Ovary (tissue), 9 donors: Measurements from ENCODE around the gene SCTR. TPM values are rescaled to one million over a fixed set of nuclear protein-coding genes. Genes with fewer than 3 reads are reported as not detected.

Experiments
- DNase-seq, 5 donors: peaks; one replicate each; pipeline ENCODE4 v3.0.0-alpha.2; 2019 to 2020
- H3K27ac ChIP-seq, 2 donors: fragments of 200-600 bp; one replicate each; pipeline versions ENCODE4 v1.5.1 to v1.8.0; 2019 to 2022
- H3K27me3 ChIP-seq: fragments of 200-600 bp; one replicate; pipeline ENCODE4 v1.8.0; 2022
- H3K36me3 ChIP-seq: fragments of 200-600 bp; sonication (generic); one replicate; pipeline ENCODE4 v1.5.1; 2019
- H3K4me1 ChIP-seq: one replicate; pipeline ENCODE4 v1.8.1; 2013; ENCODE audit warnings: mild to moderate bottlenecking, moderate library complexity; ENCODE audit not compliant: insufficient read depth
- H3K4me3 ChIP-seq: fragments of 200-600 bp; sonication (generic); one replicate; pipeline ENCODE4 v1.5.1; 2017
- H3K9me3 ChIP-seq, 2 donors: fragments of 200-600 bp in 1 of 2; sonication (generic) in 1 of 2; one replicate each; pipeline versions ENCODE4 v1.5.1 to v1.8.1; 2013 to 2019; ENCODE audit warnings: mild to moderate bottlenecking in 1 of 2, moderate library complexity in 1 of 2
- EP300 ChIP-seq: sonication (generic); formaldehyde crosslinking; IDR thresholded peaks from one replicate; pipeline ENCODE4 v1.6.1; 2017; ENCODE audit warnings: antibody characterized with exemption
- POLR2A ChIP-seq: fragments of 450-650 bp; IDR thresholded peaks from one replicate; pipeline ENCODE4 v1.6.1; 2017; ENCODE audit warnings: antibody characterized with exemption, mild to moderate bottlenecking, moderate library complexity
- WGBS, 3 donors: extraction: QIAGEN DNeasy Blood & Tissue Kit in 1 of 3; methylation state at CpG; one replicate each; pipeline versions ENCODE4 v1.1.5 to v1.1.7; 2013 to 2017; 5-methylcytosine and 5-hydroxymethylcytosine counted together
- intact Hi-C, 4 donors: fragments of 100-400 bp; cut with DNase I; formaldehyde crosslinking; loops; one replicate each; pipeline versions ENCODE4 v1.11.0 to v1.15.1; 2022 to 2023
- polyA plus RNA-seq, 2 donors: library from polyadenylated mRNA; stranded (reverse); fragments of 200-250 nt in 1 of 2; fragments of 350-450 nt in 1 of 2; fragmentation: Illumina TruSeq in 1 of 2; extraction: RNeasy Lipid Tissue Mini Kit (QIAGEN cat#74804) in 1 of 2; gene quantifications; one replicate each; pipeline ENCODE4 v1.2.3, GENCODE V29; 2013 to 2014
- total RNA-seq, 7 donors: library from RNA; depleted of rRNA in 2 of 7; stranded (reverse); fragments of >200 nt in 2 of 7; fragmentation: NEBNext Ultra II Directional in 3 of 7; extraction: Animal tissue kit (Norgen Biotek cat#: 25700) in 3 of 7; gene quantifications; one replicate each; pipeline versions ENCODE4 v1.1.0 to v1.2.4, GENCODE V29; 2016 to 2023
- TF ChIP-seq, protein P1 (sequence below), 3 donors: fragments of 450-650 bp in 2 of 3; fragments of 200-600 bp in 1 of 3; IDR thresholded peaks; one replicate each; pipeline versions ENCODE4 v1.5.1 to v1.8.0; 2016 to 2022; ENCODE audit warnings: antibody characterized with exemption in 3 of 3, mild to moderate bottlenecking in 1 of 3
- donor health status: DM: no; HTN: no; CAD: no; lungs with moderate emphysema.
- donor health status: DM: no; HTN: no; CAD: no.
- donor health status: Bipolar disorder and iron deficiency.
- donor health status: DM: yes; HTN: yes; CAD: no.
- donor health status: DM: no; HTN: no; CAD: no.
- donor health status: DM: yes; HTN: yes; CAD: no.

SCTR gene
- total and polyA plus RNA-seq, 9 donors: 0.23 to 14.1 (median 0.84) TPM; not detected in 5

GRCh38 chr2:119448427-119449141 is 75.7 kb downstream of the SCTR start:
- no peaks in the 10 kb centered on the region for H3K36me3 ChIP-seq
- intact Hi-C loops: no loop called here
- H3K9me3 ChIP-seq: no peaks in the 10 kb centered on the region
- TF ChIP-seq POLR2A (no peak), EP300 (no peak)
- TF ChIP-seq, protein P1, sequence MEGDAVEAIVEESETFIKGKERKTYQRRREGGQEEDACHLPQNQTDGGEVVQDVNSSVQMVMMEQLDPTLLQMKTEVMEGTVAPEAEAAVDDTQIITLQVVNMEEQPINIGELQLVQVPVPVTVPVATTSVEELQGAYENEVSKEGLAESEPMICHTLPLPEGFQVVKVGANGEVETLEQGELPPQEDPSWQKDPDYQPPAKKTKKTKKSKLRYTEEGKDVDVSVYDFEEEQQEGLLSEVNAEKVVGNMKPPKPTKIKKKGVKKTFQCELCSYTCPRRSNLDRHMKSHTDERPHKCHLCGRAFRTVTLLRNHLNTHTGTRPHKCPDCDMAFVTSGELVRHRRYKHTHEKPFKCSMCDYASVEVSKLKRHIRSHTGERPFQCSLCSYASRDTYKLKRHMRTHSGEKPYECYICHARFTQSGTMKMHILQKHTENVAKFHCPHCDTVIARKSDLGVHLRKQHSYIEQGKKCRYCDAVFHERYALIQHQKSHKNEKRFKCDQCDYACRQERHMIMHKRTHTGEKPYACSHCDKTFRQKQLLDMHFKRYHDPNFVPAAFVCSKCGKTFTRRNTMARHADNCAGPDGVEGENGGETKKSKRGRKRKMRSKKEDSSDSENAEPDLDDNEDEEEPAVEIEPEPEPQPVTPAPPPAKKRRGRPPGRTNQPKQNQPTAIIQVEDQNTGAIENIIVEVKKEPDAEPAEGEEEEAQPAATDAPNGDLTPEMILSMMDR (IDR thresholded peaks at IDR 0.05): no peak
- H3K27me3 ChIP-seq: no peaks in the 10 kb centered on the region
- H3K4me3 ChIP-seq: no peak overlapping the region
- no peak for DNase-seq
- WGBS, 3 donors: 78 to 83% (median 78%) methylated on average over 9 of the region's 9 CpGs
- no peaks in the 10 kb centered on the region for H3K4me1 ChIP-seq
- no peak overlapping the region for H3K27ac ChIP-seq

DNA sequence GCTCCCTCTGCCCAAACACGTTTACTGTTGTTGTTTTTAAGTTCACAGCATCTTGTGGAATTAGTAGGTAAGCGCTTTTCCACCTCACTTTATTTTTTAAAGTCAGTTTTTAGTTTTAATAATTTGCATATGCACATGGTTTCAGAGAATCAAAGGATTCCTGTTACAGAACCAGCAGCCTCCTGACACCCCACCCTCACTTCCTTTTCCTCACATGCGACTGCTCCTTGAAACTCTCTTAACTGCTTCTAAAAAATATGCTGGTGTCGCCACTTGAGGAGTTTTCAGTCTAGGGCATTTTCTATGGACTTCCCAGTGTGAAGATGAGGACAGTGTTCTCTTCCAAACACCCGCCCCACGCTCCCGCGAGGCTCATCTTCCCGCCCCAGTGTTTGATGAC is 78.2 kb downstream of the SCTR start:
- intact Hi-C loops: no loop called here
- TF ChIP-seq, protein P1 (IDR thresholded peaks at IDR 0.05): no peak
- TF ChIP-seq EP300 (no peak), POLR2A (no peak)

DNA sequence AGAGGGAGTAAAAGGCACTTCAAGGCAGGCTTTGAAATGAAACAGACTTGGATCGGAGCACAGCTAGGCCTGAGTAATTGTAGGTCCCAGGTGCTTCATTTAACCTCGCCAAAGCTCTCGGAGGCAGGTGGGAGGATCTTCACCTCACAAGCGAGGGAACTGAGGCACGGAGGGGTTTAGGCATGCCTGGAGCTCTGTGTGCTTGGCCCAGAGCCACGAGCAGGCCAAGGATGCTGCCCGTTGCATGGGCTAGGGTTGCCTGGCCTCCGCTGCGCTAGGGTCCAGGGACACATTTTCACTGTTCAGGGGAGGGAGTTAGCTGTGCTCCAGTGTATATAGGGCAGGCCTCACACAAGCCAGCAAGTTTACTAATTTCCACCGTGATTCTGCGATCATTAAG is 81.4 kb downstream of the SCTR start:
- Histone ChIP-seq H3K4me1 (peaks cover 1% of the 10 kb centered on the region), H3K27ac (no peak overlapping the region), H3K36me3 (no peaks in the 10 kb centered on the region), H3K4me3 (no peak overlapping the region), H3K27me3 (no peaks in the 10 kb centered on the region), H3K9me3 (no peaks in the 10 kb centered on the region)
- TF ChIP-seq EP300: no peak
- TF ChIP-seq, protein P1 (IDR thresholded peaks at IDR 0.05): no peak
- no peak for TF ChIP-seq POLR2A
- WGBS, 3 donors: 86 to 89% (median 87%) methylated on average over 11 of the region's 11 CpGs
- DNase-seq: no peak
- intact Hi-C loops: no loop called here

More for the DNA sequence above, 78.2 kb downstream of the SCTR start:
- Histone ChIP-seq H3K36me3 (no peaks in the 10 kb centered on the region), H3K4me3 (no peak overlapping the region), H3K27ac (no peak overlapping the region), H3K27me3 (no peaks in the 10 kb centered on the region), H3K4me1 (no peaks in the 10 kb centered on the region), H3K9me3 (no peaks in the 10 kb centered on the region)
- no peak for DNase-seq
- 78 to 87% (median 82%) methylated on average over 9 of the region's 9 CpGs for WGBS, 3 donors

- 81 to 86% (median 84%) methylated on average over 7 of the region's 7 CpGs for WGBS, 3 donors
Observed at GRCh38 chr2:119442226-119442619, 82.1 kb downstream of the SCTR start.

More at GRCh38 chr2:119442226-119442619, 82.1 kb downstream of the SCTR start:
- Histone ChIP-seq H3K9me3 (no peaks in the 10 kb centered on the region), H3K4me3 (no peak overlapping the region), H3K36me3 (no peaks in the 10 kb centered on the region), H3K27ac (no peak overlapping the region), H3K4me1 (peaks cover 1% of the 10 kb centered on the region), H3K27me3 (no peaks in the 10 kb centered on the region)
- no peak for DNase-seq
- intact Hi-C loops: no loop called here
- TF ChIP-seq, protein P1 (IDR thresholded peaks at IDR 0.05): no peak
- no peak for TF ChIP-seq POLR2A
- no peak for TF ChIP-seq EP300
